ENCODE results near the gene SH2D2A. TPM values are rescaled to one million over a fixed set of nuclear protein-coding genes. Genes with fewer than 3 reads are reported as not detected.
A peak's percentile ranks its signal among the peaks of the same experiment; 100 is the strongest.

SH2D2A gene
- total and polyA plus RNA-seq, 2 donors, result 17.9 to 44.8 TPM

- Histone ChIP-seq H3K9me3 (ENCODE audit: control insufficient read depth in 2 of 2, insufficient read depth in 1 of 2, low read length in 1 of 2) (no peaks in the 10 kb centered on the region), H3K27ac (ENCODE audit: low read depth in 1 of 2, low read length in 1 of 2) (no peak overlapping the region), H3K27me3 (ENCODE audit: control insufficient read depth in 2 of 2, insufficient read depth in 1 of 2, low read length in 1 of 2) (peaks cover 7 to 98% of the 10 kb centered on the region in 2 donors), H3K36me3 (ENCODE audit: control insufficient read depth in 2 of 2, insufficient read depth in 2 of 2, low read length in 1 of 2) (no peaks in the 10 kb centered on the region), H3K4me3 (ENCODE audit: low read length in 2 of 2) (no peak overlapping the region), H3K4me1 (ENCODE audit: control insufficient read depth in 2 of 2, insufficient read depth in 2 of 2, low read length in 2 of 2) (peaks cover 0 to 4% of the 10 kb centered on the region in 2 donors)
- WGBS, result 40% methylated on average over 7 of the region's 7 CpGs
- DNase-seq (ENCODE audit: low read depth in 6 of 9, low spot score in 9 of 9), result peak in 3 of 9 donors; percentile 45 to 65 (median 58)
Measured at GRCh38 chr1:156838972-156839371, 22.3 kb upstream of the SH2D2A start.

- Histone ChIP-seq H3K27me3 (ENCODE audit: control insufficient read depth in 2 of 2, insufficient read depth in 1 of 2, low read length in 1 of 2) (peaks cover 4 to 91% of the 10 kb centered on the region in 2 donors), H3K4me3 (ENCODE audit: low read length in 2 of 2) (no peak overlapping the region), H3K9me3 (ENCODE audit: control insufficient read depth in 2 of 2, insufficient read depth in 1 of 2, low read length in 1 of 2) (no peaks in the 10 kb centered on the region), H3K4me1 (ENCODE audit: control insufficient read depth in 2 of 2, insufficient read depth in 2 of 2, low read length in 2 of 2) (peaks cover 0 to 11% of the 10 kb centered on the region in 2 donors), H3K36me3 (ENCODE audit: control insufficient read depth in 2 of 2, insufficient read depth in 2 of 2, low read length in 1 of 2) (no peaks in the 10 kb centered on the region), H3K27ac (ENCODE audit: low read depth in 1 of 2, low read length in 1 of 2) (no peak overlapping the region)
- no peak for DNase-seq (ENCODE audit: low read depth in 6 of 9, low spot score in 9 of 9)
- WGBS, result 96% methylated on average over 4 of the region's 4 CpGs
Measured at GRCh38 chr1:156836892-156837291, 20.2 kb upstream of the SH2D2A start.

GRCh38 chr1:156836041-156836654, 19.5 kb upstream of the SH2D2A start:
- no peak for DNase-seq (ENCODE audit: low read depth in 6 of 9, low spot score in 9 of 9)
- Histone ChIP-seq H3K36me3 (ENCODE audit: control insufficient read depth in 2 of 2, insufficient read depth in 2 of 2, low read length in 1 of 2) (no peaks in the 10 kb centered on the region), H3K4me3 (ENCODE audit: low read length in 2 of 2) (no peak overlapping the region), H3K27me3 (ENCODE audit: control insufficient read depth in 2 of 2, insufficient read depth in 1 of 2, low read length in 1 of 2) (peaks cover under 1 to 90% of the 10 kb centered on the region in 2 donors), H3K9me3 (ENCODE audit: control insufficient read depth in 2 of 2, insufficient read depth in 1 of 2, low read length in 1 of 2) (no peaks in the 10 kb centered on the region), H3K27ac (ENCODE audit: low read depth in 1 of 2, low read length in 1 of 2) (no peak overlapping the region), H3K4me1 (ENCODE audit: control insufficient read depth in 2 of 2, insufficient read depth in 2 of 2, low read length in 2 of 2) (peaks cover 0 to 11% of the 10 kb centered on the region in 2 donors)
- 72% methylated on average over 5 of the region's 5 CpGs for WGBS

GRCh38 chr1:156834322-156834721, 17.7 kb upstream of the SH2D2A start:
- Histone ChIP-seq H3K4me3 (ENCODE audit: low read length in 2 of 2) (no peak overlapping the region), H3K4me1 (ENCODE audit: control insufficient read depth in 2 of 2, insufficient read depth in 2 of 2, low read length in 2 of 2) (peaks cover 0 to 11% of the 10 kb centered on the region in 2 donors), H3K9me3 (ENCODE audit: control insufficient read depth in 2 of 2, insufficient read depth in 1 of 2, low read length in 1 of 2) (no peaks in the 10 kb centered on the region), H3K27me3 (ENCODE audit: control insufficient read depth in 2 of 2, insufficient read depth in 1 of 2, low read length in 1 of 2) (peaks cover 0 to 79% of the 10 kb centered on the region in 2 donors), H3K27ac (ENCODE audit: low read depth in 1 of 2, low read length in 1 of 2) (no peak overlapping the region), H3K36me3 (ENCODE audit: control insufficient read depth in 2 of 2, insufficient read depth in 2 of 2, low read length in 1 of 2) (no peaks in the 10 kb centered on the region)
- DNase-seq (ENCODE audit: low read depth in 6 of 9, low spot score in 9 of 9), result no peak
- 92% methylated on average over 3 of the region's 3 CpGs for WGBS

- peak in 3 of 9 donors; percentile 45 to 76 (median 60) for DNase-seq (ENCODE audit: low read depth in 6 of 9, low spot score in 9 of 9)
- Histone ChIP-seq H3K9me3 (ENCODE audit: control insufficient read depth in 2 of 2, insufficient read depth in 1 of 2, low read length in 1 of 2) (no peaks in the 10 kb centered on the region), H3K4me3 (ENCODE audit: low read length in 2 of 2) (no peak overlapping the region), H3K27ac (ENCODE audit: low read depth in 1 of 2, low read length in 1 of 2) (no peak overlapping the region), H3K27me3 (ENCODE audit: control insufficient read depth in 2 of 2, insufficient read depth in 1 of 2, low read length in 1 of 2) (peaks cover 0 to 78% of the 10 kb centered on the region in 2 donors), H3K4me1 (ENCODE audit: control insufficient read depth in 2 of 2, insufficient read depth in 2 of 2, low read length in 2 of 2) (peaks cover 0 to 11% of the 10 kb centered on the region in 2 donors), H3K36me3 (ENCODE audit: control insufficient read depth in 2 of 2, insufficient read depth in 2 of 2, low read length in 1 of 2) (no peaks in the 10 kb centered on the region)
- WGBS, result 26% methylated on average over 2 of the region's 2 CpGs
Measured at GRCh38 chr1:156833603-156834002, 17.0 kb upstream of the SH2D2A start.

- H3K36me3 ChIP-seq (ENCODE audit: control insufficient read depth in 2 of 2, insufficient read depth in 2 of 2, low read length in 1 of 2), result no peaks in the 10 kb centered on the region
- H3K4me1 ChIP-seq (ENCODE audit: control insufficient read depth in 2 of 2, insufficient read depth in 2 of 2, low read length in 2 of 2), result peaks cover 0 to 11% of the 10 kb centered on the region in 2 donors
- WGBS, result 88% methylated on average over 5 of the region's 5 CpGs
- H3K27ac ChIP-seq (ENCODE audit: low read depth in 1 of 2, low read length in 1 of 2), result no peak overlapping the region
- H3K27me3 ChIP-seq (ENCODE audit: control insufficient read depth in 2 of 2, insufficient read depth in 1 of 2, low read length in 1 of 2), result peaks cover 0 to 71% of the 10 kb centered on the region in 2 donors
- H3K9me3 ChIP-seq (ENCODE audit: control insufficient read depth in 2 of 2, insufficient read depth in 1 of 2, low read length in 1 of 2), result no peaks in the 10 kb centered on the region
- no peak overlapping the region for H3K4me3 ChIP-seq (ENCODE audit: low read length in 2 of 2)
- DNase-seq (ENCODE audit: low read depth in 6 of 9, low spot score in 9 of 9), result no peak
Measured at GRCh38 chr1:156832434-156832833, 15.8 kb upstream of the SH2D2A start.

GRCh38 chr1:156828400-156829124, 11.9 kb upstream of the SH2D2A start:
- H3K27me3 ChIP-seq (ENCODE audit: control insufficient read depth in 2 of 2, insufficient read depth in 1 of 2, low read length in 1 of 2), result peaks cover 0 to 38% of the 10 kb centered on the region in 2 donors
- no peaks in the 10 kb centered on the region for H3K9me3 ChIP-seq (ENCODE audit: control insufficient read depth in 2 of 2, insufficient read depth in 1 of 2, low read length in 1 of 2)
- H3K36me3 ChIP-seq (ENCODE audit: control insufficient read depth in 2 of 2, insufficient read depth in 2 of 2, low read length in 1 of 2), result no peaks in the 10 kb centered on the region
- no peak overlapping the region for H3K27ac ChIP-seq (ENCODE audit: low read depth in 1 of 2, low read length in 1 of 2)
- DNase-seq (ENCODE audit: low read depth in 6 of 9, low spot score in 9 of 9), result no peak
- no peak overlapping the region for H3K4me3 ChIP-seq (ENCODE audit: low read length in 2 of 2)
- peaks cover 0 to 3% of the 10 kb centered on the region in 2 donors for H3K4me1 ChIP-seq (ENCODE audit: control insufficient read depth in 2 of 2, insufficient read depth in 2 of 2, low read length in 2 of 2)
- 85% methylated on average over 18 of the region's 18 CpGs for whole genome bisulfite sequencing

- H3K27ac ChIP-seq (ENCODE audit: low read depth in 1 of 2, low read length in 1 of 2), result no peak overlapping the region
- H3K36me3 ChIP-seq (ENCODE audit: control insufficient read depth in 2 of 2, insufficient read depth in 2 of 2, low read length in 1 of 2), result no peaks in the 10 kb centered on the region
- no peak overlapping the region for H3K4me3 ChIP-seq (ENCODE audit: low read length in 2 of 2)
- H3K27me3 ChIP-seq (ENCODE audit: control insufficient read depth in 2 of 2, insufficient read depth in 1 of 2, low read length in 1 of 2), result peaks cover 0 to 27% of the 10 kb centered on the region in 2 donors
- H3K4me1 ChIP-seq (ENCODE audit: control insufficient read depth in 2 of 2, insufficient read depth in 2 of 2, low read length in 2 of 2), result no peaks in the 10 kb centered on the region
- H3K9me3 ChIP-seq (ENCODE audit: control insufficient read depth in 2 of 2, insufficient read depth in 1 of 2, low read length in 1 of 2), result no peaks in the 10 kb centered on the region
- 94% methylated on average over 1 of the region's 1 CpG for WGBS
- DNase-seq (ENCODE audit: low read depth in 6 of 9, low spot score in 9 of 9), result no peak
Measured at GRCh38 chr1:156826630-156827029, 10.0 kb upstream of the SH2D2A start.

- no peaks in the 10 kb centered on the region for H3K36me3 ChIP-seq (ENCODE audit: control insufficient read depth in 2 of 2, insufficient read depth in 2 of 2, low read length in 1 of 2)
- DNase-seq (ENCODE audit: low read depth in 6 of 9, low spot score in 9 of 9), result no peak
- 97% methylated on average over 5 of the region's 5 CpGs for WGBS
Measured at GRCh38 chr1:156823210-156823790, 6.7 kb upstream of the SH2D2A start.

More at GRCh38 chr1:156823210-156823790, 6.7 kb upstream of the SH2D2A start:
- no peaks in the 10 kb centered on the region for H3K4me1 ChIP-seq (ENCODE audit: control insufficient read depth in 2 of 2, insufficient read depth in 2 of 2, low read length in 2 of 2)
- no peaks in the 10 kb centered on the region for H3K9me3 ChIP-seq (ENCODE audit: control insufficient read depth in 2 of 2, insufficient read depth in 1 of 2, low read length in 1 of 2)
- peaks cover 0 to 8% of the 10 kb centered on the region in 2 donors for H3K27me3 ChIP-seq (ENCODE audit: control insufficient read depth in 2 of 2, insufficient read depth in 1 of 2, low read length in 1 of 2)
- no peak overlapping the region for H3K4me3 ChIP-seq (ENCODE audit: low read length in 2 of 2)
- H3K27ac ChIP-seq (ENCODE audit: low read depth in 1 of 2, low read length in 1 of 2), result no peak overlapping the region
